ENCODE measurements around the gene JARID2. TPM values are rescaled to one million over a fixed set of nuclear protein-coding genes. Genes with fewer than 3 reads are reported as not detected.

The JARID2 gene
- total RNA-seq, 2 donors from 2014 or later, result 8.3 to 12.8 TPM

- H3K9me3 ChIP-seq, result no peaks in the 10 kb centered on the region
- H3K36me3 ChIP-seq, result no peaks in the 10 kb centered on the region
- no peak for DNase-seq (ENCODE audit: low spot score)
- H3K4me3 ChIP-seq, result no peak overlapping the region
- no peaks in the 10 kb centered on the region for H3K4me1 ChIP-seq (ENCODE audit: control insufficient read depth in 1 of 2, low read depth in 2 of 2)
- no peak overlapping the region for H3K27ac ChIP-seq
- no peak for ATAC-seq (ENCODE audit: insufficient number of reproducible peaks, low FRiP score, low read depth)
- TF ChIP-seq CTCF (IDR thresholded peaks at IDR 0.05), result no peak
- no peaks in the 10 kb centered on the region for H3K27me3 ChIP-seq (replicated peaks; ENCODE audit: insufficient read depth)
Measured at GRCh38 chr6:15382089-15382488, 136.2 kb downstream of the JARID2 start.

GRCh38 chr6:15382712-15383111 lies 136.8 kb downstream of the JARID2 start:
- no peaks in the 10 kb centered on the region for H3K9me3 ChIP-seq
- no peaks in the 10 kb centered on the region for H3K36me3 ChIP-seq
- TF ChIP-seq CTCF (IDR thresholded peaks at IDR 0.05), result no peak
- no peak for DNase-seq (ENCODE audit: low spot score)
- H3K27ac ChIP-seq, result no peak overlapping the region
- no peaks in the 10 kb centered on the region for H3K4me1 ChIP-seq (ENCODE audit: control insufficient read depth in 1 of 2, low read depth in 2 of 2)
- H3K27me3 ChIP-seq (replicated peaks; ENCODE audit: insufficient read depth), result no peaks in the 10 kb centered on the region
- ATAC-seq (ENCODE audit: insufficient number of reproducible peaks, low FRiP score, low read depth), result no peak
- H3K4me3 ChIP-seq, result no peak overlapping the region

GRCh38 chr6:15384901-15385300 lies 139.0 kb downstream of the JARID2 start:
- DNase-seq (ENCODE audit: low spot score), result no peak
- Histone ChIP-seq H3K9me3 (no peaks in the 10 kb centered on the region), H3K4me1 (ENCODE audit: control insufficient read depth in 1 of 2, low read depth in 2 of 2) (peaks cover 8 to 13% of the 10 kb centered on the region in 2 donors), H3K4me3 (no peak overlapping the region), H3K27ac (no peak overlapping the region), H3K27me3 (replicated peaks; ENCODE audit: insufficient read depth) (no peaks in the 10 kb centered on the region), H3K36me3 (no peaks in the 10 kb centered on the region)
- no peak for TF ChIP-seq CTCF (IDR thresholded peaks at IDR 0.05)
- ATAC-seq (ENCODE audit: insufficient number of reproducible peaks, low FRiP score, low read depth), result no peak

GRCh38 chr6:15385521-15385920 lies 139.7 kb downstream of the JARID2 start:
- no peak overlapping the region for H3K4me3 ChIP-seq
- H3K27me3 ChIP-seq (replicated peaks; ENCODE audit: insufficient read depth), result no peaks in the 10 kb centered on the region
- no peak for TF ChIP-seq CTCF (IDR thresholded peaks at IDR 0.05)
- DNase-seq (ENCODE audit: low spot score), result no peak
- peaks cover 12 to 19% of the 10 kb centered on the region in 2 donors for H3K4me1 ChIP-seq (ENCODE audit: control insufficient read depth in 1 of 2, low read depth in 2 of 2)
- ATAC-seq (ENCODE audit: insufficient number of reproducible peaks, low FRiP score, low read depth), result no peak
- no peaks in the 10 kb centered on the region for H3K9me3 ChIP-seq
- H3K27ac ChIP-seq, result no peak overlapping the region
- no peaks in the 10 kb centered on the region for H3K36me3 ChIP-seq

- Histone ChIP-seq H3K9me3 (no peaks in the 10 kb centered on the region), H3K36me3 (no peaks in the 10 kb centered on the region), H3K27me3 (replicated peaks; ENCODE audit: insufficient read depth) (no peaks in the 10 kb centered on the region), H3K27ac (no peak overlapping the region), H3K4me1 (ENCODE audit: control insufficient read depth in 1 of 2, low read depth in 2 of 2) (peaks cover 12 to 26% of the 10 kb centered on the region in 2 donors), H3K4me3 (no peak overlapping the region)
- no peak for ATAC-seq (ENCODE audit: insufficient number of reproducible peaks, low FRiP score, low read depth)
- no peak for DNase-seq (ENCODE audit: low spot score)
- no peak for TF ChIP-seq CTCF (IDR thresholded peaks at IDR 0.05)
Measured at GRCh38 chr6:15386110-15386755, 140.4 kb downstream of the JARID2 start.

All from thoracic aorta (tissue), 2 donors.